GM12878 (cell line): Measurements from ENCODE around the gene COL21A1. TPM values are rescaled to one million over a fixed set of nuclear protein-coding genes. Genes with fewer than 3 reads are reported as not detected.

Experiments
- ATAC-seq: fragments of 200-7000 bp; cut with Tn5 transposase; 3 replicates; pipeline ENCODE4 v1.9.1; 2020; ENCODE audit warnings: mild to moderate bottlenecking, moderate library complexity
- BruUV-seq: library from RNA; stranded (reverse); fragments of 400-500 nt; replicated peaks from 2 replicates; lab custom pipeline; 2021; lab: Mats Ljungman, UMichigan
- CTCF ChIA-PET: fragments of 300-600 bp; sonication (Branson Sonifier 250); formaldehyde crosslinking; extraction: SDS; loops from one replicate; lab custom pipeline; 2021; ENCODE audit warnings: inconsistent platforms; lab: Yijun Ruan, JAX
- POLR2A ChIA-PET: fragments of 350-600 bp; formaldehyde crosslinking; extraction: SDS; loops from one replicate; lab custom pipeline; 2021; ENCODE audit warnings: inconsistent platforms; lab: Charles Lee
- RAD21 ChIA-PET: fragments of 300-600 bp; sonication (Branson Sonifier 250); formaldehyde crosslinking; loops from one replicate; lab custom pipeline; 2023; ENCODE audit warnings: antibody characterized with exemption; ENCODE audit not compliant: unreplicated experiment; lab: Charles Lee
- SMC1A ChIA-PET: fragments of 300-600 bp; sonication (Branson Sonifier 250); formaldehyde crosslinking; loops from one replicate; lab custom pipeline; 2023; ENCODE audit not compliant: unreplicated experiment, uncharacterized antibody; lab: Charles Lee
- DNase-seq: peaks from one replicate; pipeline ENCODE4 v3.0.0-alpha.2; 2011; ENCODE audit warnings: low read depth, low spot score
- FAIRE-seq: peaks from 3 replicates; lab custom pipeline; 2011; peaks lifted over from hg19 to GRCh38; lab: Jason Lieb, UNC
- H2AFZ ChIP-seq: 2 replicates; pipeline ENCODE4 v1.6.0; 2011; ENCODE audit warnings: low read depth, low read length, control low read depth; ENCODE audit not compliant: control insufficient read depth
- H3K27ac ChIP-seq: 2 replicates; pipeline ENCODE4 v1.5.1; 2011; ENCODE audit warnings: control low read depth; ENCODE audit not compliant: control insufficient read depth, insufficient read depth
- H3K27me3 ChIP-seq, 2 experiments: replicated peaks in 1 of 2; 2 replicates each; pipeline versions ENCODE4 v1.6.0 to v1.6.1; 2011; ENCODE audit warnings: low read length in 1 of 2; ENCODE audit not compliant: control insufficient read depth in 2 of 2, insufficient read depth in 2 of 2
- H3K36me3 ChIP-seq, 2 experiments: 2 replicates each; pipeline ENCODE4 v1.5.1; 2011; ENCODE audit warnings: low read length in 1 of 2; ENCODE audit not compliant: control insufficient read depth in 2 of 2, insufficient read depth in 2 of 2
- H3K4me1 ChIP-seq: 2 replicates; pipeline ENCODE4 v1.6.1; 2011; ENCODE audit warnings: mild to moderate bottlenecking, low read length, moderate library complexity, mixed read lengths; ENCODE audit not compliant: control insufficient read depth, insufficient read depth
- H3K4me2 ChIP-seq: 2 replicates; pipeline ENCODE4 v1.6.0; 2011; ENCODE audit warnings: control low read depth; ENCODE audit not compliant: control insufficient read depth, insufficient read depth
- H3K4me3 ChIP-seq: fragments of 200-600 bp; sonication (generic); 2 replicates; pipeline ENCODE4 v1.5.1; 2016
- H3K79me2 ChIP-seq: 2 replicates; pipeline ENCODE4 v1.6.0; 2011; ENCODE audit warnings: low read length; ENCODE audit not compliant: control insufficient read depth, insufficient read depth
- H3K9ac ChIP-seq: 2 replicates; pipeline ENCODE4 v1.8.0; 2011; ENCODE audit warnings: low read length, control low read depth, mixed read lengths; ENCODE audit not compliant: control insufficient read depth, insufficient read depth
- H3K9me3 ChIP-seq: replicated peaks from 3 replicates; pipeline ENCODE4 v1.5.1; 2011; ENCODE audit warnings: mild to moderate bottlenecking, low read length; ENCODE audit not compliant: control insufficient read depth, insufficient read depth
- H4K20me1 ChIP-seq: 2 replicates; pipeline ENCODE4 v1.6.0; 2011; ENCODE audit not compliant: control insufficient read depth, insufficient read depth
- BCL11A ChIP-seq: IDR thresholded peaks from 2 replicates; pipeline ENCODE4 v1.6.1; 2011; ENCODE audit warnings: low read depth, low read length
- CHD2 ChIP-seq: IDR thresholded peaks from 2 replicates; pipeline ENCODE4 v1.6.1; 2011; ENCODE audit warnings: low read depth, low read length, improper control_type of control experiment, borderline replicate concordance
- KLF5 ChIP-seq: fragments of 450-650 bp; IDR thresholded peaks from 2 replicates; pipeline ENCODE4 v1.6.1; 2014; ENCODE audit warnings: mild to moderate bottlenecking; ENCODE audit not compliant: partially characterized antibody
- NFYA ChIP-seq: IDR thresholded peaks from 2 replicates; pipeline ENCODE4 v1.6.1; 2011; ENCODE audit warnings: low read depth, mild to moderate bottlenecking, low read length, improper control_type of control experiment, borderline replicate concordance
- NR2C2 ChIP-seq: IDR thresholded peaks from 2 replicates; pipeline ENCODE4 v1.6.1; 2011; ENCODE audit warnings: borderline replicate concordance, low read depth; ENCODE audit not compliant: control insufficient read depth, insufficient read length
- PML ChIP-seq: IDR thresholded peaks from 2 replicates; pipeline ENCODE4 v1.6.1; 2012; ENCODE audit warnings: low read length, inconsistent platforms
- USF2 ChIP-seq: IDR thresholded peaks from 2 replicates; pipeline ENCODE4 v1.6.1; 2011; ENCODE audit warnings: low read depth, low read length, improper control_type of control experiment, borderline replicate concordance
- ZNF274 ChIP-seq: IDR thresholded peaks from one replicate; pipeline ENCODE4 v1.8.0; 2011; ENCODE audit not compliant: insufficient read length, insufficient read depth
- ZNF622 ChIP-seq: fragments of 450-650 bp; IDR thresholded peaks from 2 replicates; pipeline ENCODE4 v1.6.1; 2017; ENCODE audit warnings: mild to moderate bottlenecking, inconsistent platforms
- WGBS: methylation state at CpG from one replicate; pipeline ENCODE4 v1.1.6; 2016; ENCODE audit warnings: low lambda C conversion rate; ENCODE audit not compliant: insufficient replicate concordance, insufficient coverage; ENCODE audit errors: missing lambda C conversion rate; 5-methylcytosine and 5-hydroxymethylcytosine counted together
- in situ Hi-C: fragments of 300-500 bp; cut with MboI; formaldehyde crosslinking; loops from 9 replicates; pipeline ENCODE4 v1.14.3; 2018; ENCODE audit warnings: mixed read lengths
- intact Hi-C: fragments of 100-400 bp; cut with micrococcal nuclease; formaldehyde crosslinking; loops from one replicate; pipeline ENCODE4 v1.14.2; 2022; ENCODE audit not compliant: unreplicated experiment
- polyA plus RNA-seq, 11 experiments: library from polyadenylated mRNA; depleted of rRNA in 4 of 11; unstranded in 6 of 11; stranded (reverse) in 5 of 11; fragments of >200 nt; fragmentation: Nextera tagmentation in 4 of 11; fragmentation: Illumina TruSeq in 1 of 11; extraction: Ambion mirVana in 4 of 11; extraction: Trizol in 1 of 11; gene quantifications; 1 replicate in 1 of 11; 2 replicates in 10 of 11; pipeline versions ENCODE4 v1.2.1 to v1.2.3, GENCODE V29; 2011 to 2016; ENCODE audit warnings: inconsistent platforms in 2 of 11, missing spikeins in 2 of 11, low read depth in 1 of 11
- total RNA-seq, 4 experiments: library from RNA; depleted of rRNA in 3 of 4; stranded (reverse); fragments of >200 nt in 3 of 4; fragmentation: Illumina TruSeq in 1 of 4; extraction: Trizol in 1 of 4; gene quantifications; 2 replicates each; pipeline versions ENCODE4 v1.2.1 to v1.2.3, GENCODE V29; 2013 to 2021
- TF ChIP-seq, protein P1 (sequence below), 3 experiments: IDR thresholded peaks in 2 of 3; conservative IDR thresholded peaks in 1 of 3; 2 replicates each; pipeline ENCODE4 v1.5.1; 2011; ENCODE audit warnings: low read depth in 3 of 3, low read length in 3 of 3, mild to moderate bottlenecking in 3 of 3, control low read depth in 2 of 3, moderate library complexity in 2 of 3, inconsistent platforms in 1 of 3, mixed read lengths in 1 of 3; ENCODE audit not compliant: control insufficient read depth in 2 of 3, insufficient read depth in 1 of 3; ENCODE audit errors: extremely low read depth in 1 of 3

Gene COL21A1
- total and polyA plus RNA-seq, 10 of the 15 experiments (the other 5 are each of a cell fraction or from before 2014, with no cell fraction given), result 0.10 TPM; not detected in 9

DNA sequence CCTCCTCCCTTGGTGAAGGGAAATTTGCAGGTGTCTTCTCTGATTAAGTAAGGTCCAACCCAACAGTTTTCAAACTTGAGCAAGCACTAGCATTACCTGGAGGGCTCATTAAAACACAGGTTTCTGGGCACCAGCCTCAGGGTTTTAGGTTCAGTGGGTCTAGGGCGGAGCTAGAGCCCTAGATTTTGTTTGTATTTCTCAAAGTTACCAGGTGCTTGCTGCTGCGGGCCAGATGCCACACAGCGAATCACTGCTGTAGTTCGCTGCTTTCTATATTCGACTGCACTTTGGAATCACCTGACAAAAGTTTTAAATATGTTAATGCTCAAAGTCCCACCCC lies 869 bp downstream of the COL21A1 start:
- H4K20me1 ChIP-seq, result no peaks in the 10 kb centered on the region
- TF ChIP-seq USF2, result no peak
- no peak for TF ChIP-seq NR2C2
- TF ChIP-seq PML, result no peak
- no peak for TF ChIP-seq ZNF622
- TF ChIP-seq CHD2, result no peak
- H3K9ac ChIP-seq, result no peak overlapping the region
- FAIRE-seq, result no peak
- no peaks in the 10 kb centered on the region for H3K9me3 ChIP-seq
- WGBS, result 53% methylated on average over 5 of the region's 5 CpGs
- peaks cover 0 to 4% of the 10 kb centered on the region in 2 experiments; a peak in 2 of 4 replicates for H3K27me3 ChIP-seq
- RAD21 ChIA-PET, result no interaction called here
- SMC1A ChIA-PET, result no interaction called here
- intact Hi-C loops (no loop called here), in situ Hi-C loops (no loop called here)
- no peaks in the 10 kb centered on the region for H3K79me2 ChIP-seq
- H3K36me3 ChIP-seq, result no peaks in the 10 kb centered on the region
- BruUV-seq, result no TSS peak
- no peak for ATAC-seq
- H3K4me3 ChIP-seq, result no peak overlapping the region
- no peak for DNase-seq
- POLR2A ChIA-PET, result no interaction called here
- no peaks in the 10 kb centered on the region for H3K4me1 ChIP-seq
- H3K4me2 ChIP-seq, result no peak overlapping the region
- no peak overlapping the region for H3K27ac ChIP-seq
- H2AFZ ChIP-seq, result no peak overlapping the region
- CTCF ChIA-PET, result no interaction called here

DNA sequence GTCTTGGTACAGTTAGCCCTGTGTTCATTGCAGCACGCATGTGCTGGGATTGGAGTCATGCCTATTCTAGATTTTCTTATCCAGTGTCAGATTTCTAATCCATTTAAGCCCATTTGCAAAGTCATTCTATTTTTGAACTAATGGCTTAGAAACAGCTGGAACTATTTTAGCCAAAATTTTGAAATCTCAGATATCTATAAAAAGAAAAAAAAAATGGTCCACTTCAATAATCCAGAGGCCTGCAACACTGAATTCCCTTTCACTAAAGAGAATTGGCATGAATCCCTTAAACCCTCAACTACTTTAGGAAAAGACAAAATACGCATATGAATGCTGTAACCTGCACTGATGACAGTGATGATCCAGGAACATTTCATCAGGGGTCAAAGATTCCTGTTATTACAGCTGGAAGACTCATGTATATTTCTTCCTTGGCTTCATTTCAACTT lies 1.5 kb downstream of the COL21A1 start:
- Histone ChIP-seq H3K4me1 (no peaks in the 10 kb centered on the region), H3K4me3 (no peak overlapping the region), H3K27me3 (peaks cover 0 to 4% of the 10 kb centered on the region in 2 experiments; a peak in 2 of 4 replicates), H4K20me1 (no peaks in the 10 kb centered on the region), H3K9me3 (no peaks in the 10 kb centered on the region), H3K36me3 (no peaks in the 10 kb centered on the region), H3K79me2 (no peaks in the 10 kb centered on the region), H3K9ac (no peak overlapping the region)
- no peak for FAIRE-seq
- ChIA-PET POLR2A (no interaction called here), SMC1A (no interaction called here), RAD21 (no interaction called here), CTCF (interaction anchor here (0.7 kb wide), 1 partner anchor 68 kb away, joined by 3 read pairs; no protein-coding TSS in a partner anchor)
- intact Hi-C loops, result no loop called here
- ATAC-seq, result no peak
- 0% methylated on average over 2 of the region's 2 CpGs for WGBS
- TF ChIP-seq, protein P1, sequence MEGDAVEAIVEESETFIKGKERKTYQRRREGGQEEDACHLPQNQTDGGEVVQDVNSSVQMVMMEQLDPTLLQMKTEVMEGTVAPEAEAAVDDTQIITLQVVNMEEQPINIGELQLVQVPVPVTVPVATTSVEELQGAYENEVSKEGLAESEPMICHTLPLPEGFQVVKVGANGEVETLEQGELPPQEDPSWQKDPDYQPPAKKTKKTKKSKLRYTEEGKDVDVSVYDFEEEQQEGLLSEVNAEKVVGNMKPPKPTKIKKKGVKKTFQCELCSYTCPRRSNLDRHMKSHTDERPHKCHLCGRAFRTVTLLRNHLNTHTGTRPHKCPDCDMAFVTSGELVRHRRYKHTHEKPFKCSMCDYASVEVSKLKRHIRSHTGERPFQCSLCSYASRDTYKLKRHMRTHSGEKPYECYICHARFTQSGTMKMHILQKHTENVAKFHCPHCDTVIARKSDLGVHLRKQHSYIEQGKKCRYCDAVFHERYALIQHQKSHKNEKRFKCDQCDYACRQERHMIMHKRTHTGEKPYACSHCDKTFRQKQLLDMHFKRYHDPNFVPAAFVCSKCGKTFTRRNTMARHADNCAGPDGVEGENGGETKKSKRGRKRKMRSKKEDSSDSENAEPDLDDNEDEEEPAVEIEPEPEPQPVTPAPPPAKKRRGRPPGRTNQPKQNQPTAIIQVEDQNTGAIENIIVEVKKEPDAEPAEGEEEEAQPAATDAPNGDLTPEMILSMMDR (IDR thresholded peaks at IDR 0.05 in 2 of 3, conservative IDR thresholded peaks at IDR 0.05 in 1 of 3; ENCODE audit: control insufficient read depth in 2 of 3, extremely low read depth in 1 of 3, insufficient read depth in 1 of 3, low read depth in 3 of 3, low read length in 3 of 3), result no peak
- TF ChIP-seq KLF5, result no peak
- TF ChIP-seq ZNF274, result no peak
- TF ChIP-seq NFYA, result no peak
- no peak for TF ChIP-seq BCL11A
- TF ChIP-seq, all 136 proteins: peak for 0
- in situ Hi-C loops, result no loop called here
- H3K27ac ChIP-seq, result no peak overlapping the region
- BruUV-seq, result no TSS peak
- H3K4me2 ChIP-seq, result no peak overlapping the region
- H2AFZ ChIP-seq, result no peak overlapping the region
- no peak for DNase-seq
